Dendritic cell treated with granulocyte-macrophage colony-stimulating factor and Interleukin-4, amounts not matched to agents 40 ng/mL and 50 ng/mL, for 4 days (primary cell): Measurements from ENCODE around the gene PTBP3.
"Not testable (repeated sequence)": the region's sequence is repeated elsewhere in the genome, so short reads cannot be mapped to it uniquely, and the experiment has no call there.

Experiments
- H3K27ac Mint-ChIP-seq: one replicate; pipeline ENCODE4 v1.8.0; 2022; ENCODE audit warnings: mild to moderate bottlenecking, mixed read lengths
- H3K27me3 Mint-ChIP-seq: one replicate; pipeline ENCODE4 v1.8.0; 2022; ENCODE audit warnings: mild to moderate bottlenecking, mixed read lengths
- H3K36me3 Mint-ChIP-seq: one replicate; pipeline ENCODE4 v1.8.0; 2022; ENCODE audit warnings: low read depth, mixed read lengths
- H3K4me1 Mint-ChIP-seq: one replicate; pipeline ENCODE4 v1.8.0; 2022; ENCODE audit warnings: low read depth, mixed read lengths
- H3K4me3 Mint-ChIP-seq: one replicate; pipeline ENCODE4 v1.8.0; 2022; ENCODE audit warnings: mild to moderate bottlenecking, moderate library complexity, mixed read lengths
- H3K9me3 Mint-ChIP-seq: one replicate; pipeline ENCODE4 v1.8.0; 2022; ENCODE audit warnings: mixed read lengths
- intact Hi-C: fragments of 100-400 bp; cut with micrococcal nuclease; formaldehyde crosslinking; loops from one replicate; pipeline ENCODE4 v1.15.0; 2022

The PTBP3 gene

GRCh38 chr9:112286926-112287325, 46.5 kb downstream of the PTBP3 start:
- Mint-ChIP-seq H3K4me3 (no peak overlapping the region), H3K27ac (no peak overlapping the region), H3K27me3 (no peaks in the 10 kb centered on the region), H3K9me3 (peaks cover 56% of the 10 kb centered on the region), H3K4me1 (peaks cover 36% of the 10 kb centered on the region), H3K36me3 (peaks cover 83% of the 10 kb centered on the region)
- intact Hi-C loops: no loop called here

GRCh38 chr9:112285056-112285455, 48.4 kb downstream of the PTBP3 start:
- peaks cover 49% of the 10 kb centered on the region for H3K9me3 Mint-ChIP-seq
- peaks cover 66% of the 10 kb centered on the region for H3K36me3 Mint-ChIP-seq
- H3K27me3 Mint-ChIP-seq: no peaks in the 10 kb centered on the region
- H3K4me3 Mint-ChIP-seq: no peak overlapping the region
- intact Hi-C loops: no loop called here
- no peak overlapping the region for H3K27ac Mint-ChIP-seq
- H3K4me1 Mint-ChIP-seq: peaks cover 29% of the 10 kb centered on the region

- H3K27me3 Mint-ChIP-seq: no peaks in the 10 kb centered on the region
- no peak overlapping the region for H3K27ac Mint-ChIP-seq
Measured at GRCh38 chr9:112283582-112284253, 49.7 kb downstream of the PTBP3 start.

GRCh38 chr9:112282841-112283240, 50.6 kb downstream of the PTBP3 start:
- peaks cover 49% of the 10 kb centered on the region for H3K36me3 Mint-ChIP-seq
- H3K27me3 Mint-ChIP-seq, intact Hi-C loops, H3K4me3 Mint-ChIP-seq, H3K27ac Mint-ChIP-seq: not testable (repeated sequence)
- H3K4me1 Mint-ChIP-seq: peaks cover 24% of the 10 kb centered on the region
- peaks cover 44% of the 10 kb centered on the region for H3K9me3 Mint-ChIP-seq

More at GRCh38 chr9:112283582-112284253, 49.7 kb downstream of the PTBP3 start:
- Mint-ChIP-seq H3K9me3 (peaks cover 49% of the 10 kb centered on the region), H3K4me1 (peaks cover 29% of the 10 kb centered on the region), H3K4me3 (no peak overlapping the region), H3K36me3 (peaks cover 57% of the 10 kb centered on the region)
- intact Hi-C loops: no loop called here

GRCh38 chr9:112280904-112281303, 52.5 kb downstream of the PTBP3 start:
- Mint-ChIP-seq H3K9me3 (peaks cover 29% of the 10 kb centered on the region), H3K36me3 (peaks cover 30% of the 10 kb centered on the region), H3K4me1 (peaks cover 24% of the 10 kb centered on the region), H3K27ac (no peak overlapping the region), H3K4me3 (no peak overlapping the region), H3K27me3 (no peaks in the 10 kb centered on the region)
- intact Hi-C loops: no loop called here

GRCh38 chr9:112279501-112279900, 53.9 kb downstream of the PTBP3 start:
- peaks cover 17% of the 10 kb centered on the region for H3K4me1 Mint-ChIP-seq
- H3K27ac Mint-ChIP-seq: no peak overlapping the region
- intact Hi-C loops: no loop called here

GRCh38 chr9:112278152-112278551, 55.3 kb downstream of the PTBP3 start:
- Mint-ChIP-seq H3K27ac (no peak overlapping the region), H3K27me3 (no peaks in the 10 kb centered on the region), H3K9me3 (peaks cover 2% of the 10 kb centered on the region), H3K36me3 (peaks cover 11% of the 10 kb centered on the region), H3K4me3 (no peak overlapping the region), H3K4me1 (peaks cover 12% of the 10 kb centered on the region)
- intact Hi-C loops: no loop called here

More at GRCh38 chr9:112279501-112279900, 53.9 kb downstream of the PTBP3 start:
- H3K36me3 Mint-ChIP-seq: peaks cover 23% of the 10 kb centered on the region
- no peak overlapping the region for H3K4me3 Mint-ChIP-seq
- peaks cover 15% of the 10 kb centered on the region for H3K9me3 Mint-ChIP-seq
- no peaks in the 10 kb centered on the region for H3K27me3 Mint-ChIP-seq

- H3K9me3 Mint-ChIP-seq: no peaks in the 10 kb centered on the region
- no peak overlapping the region for H3K4me3 Mint-ChIP-seq
- H3K36me3 Mint-ChIP-seq: peaks cover 30% of the 10 kb centered on the region
- intact Hi-C loops: no loop called here
- no peaks in the 10 kb centered on the region for H3K27me3 Mint-ChIP-seq
- peaks cover 6% of the 10 kb centered on the region for H3K4me1 Mint-ChIP-seq
- no peak overlapping the region for H3K27ac Mint-ChIP-seq
Measured at GRCh38 chr9:112274600-112274999, 58.8 kb downstream of the PTBP3 start.

- no peak overlapping the region for H3K4me3 Mint-ChIP-seq
- no peaks in the 10 kb centered on the region for H3K9me3 Mint-ChIP-seq
- intact Hi-C loops: no loop called here
- peaks cover 6% of the 10 kb centered on the region for H3K4me1 Mint-ChIP-seq
- no peak overlapping the region for H3K27ac Mint-ChIP-seq
- H3K27me3 Mint-ChIP-seq: no peaks in the 10 kb centered on the region
- H3K36me3 Mint-ChIP-seq: peaks cover 32% of the 10 kb centered on the region
Measured at GRCh38 chr9:112273876-112274275, 59.5 kb downstream of the PTBP3 start.

GRCh38 chr9:112271466-112272098, 61.8 kb downstream of the PTBP3 start:
- intact Hi-C loops: no loop called here
- no peak overlapping the region for H3K4me3 Mint-ChIP-seq
- no peak overlapping the region for H3K27ac Mint-ChIP-seq
- no peaks in the 10 kb centered on the region for H3K9me3 Mint-ChIP-seq
- peaks cover 50% of the 10 kb centered on the region for H3K36me3 Mint-ChIP-seq
- H3K27me3 Mint-ChIP-seq: no peaks in the 10 kb centered on the region
- no peaks in the 10 kb centered on the region for H3K4me1 Mint-ChIP-seq

GRCh38 chr9:112268413-112268812, 65.0 kb downstream of the PTBP3 start:
- intact Hi-C loops: loop anchor here (5.0 kb wide), 1 partner anchor 34 kb away; no protein-coding TSS in a partner anchor
- no peak overlapping the region for H3K27ac Mint-ChIP-seq
- H3K4me3 Mint-ChIP-seq: no peak overlapping the region
- H3K36me3 Mint-ChIP-seq: peaks cover 68% of the 10 kb centered on the region
- H3K9me3 Mint-ChIP-seq: no peaks in the 10 kb centered on the region
- H3K4me1 Mint-ChIP-seq: no peaks in the 10 kb centered on the region
- no peaks in the 10 kb centered on the region for H3K27me3 Mint-ChIP-seq

GRCh38 chr9:112267086-112267485, 66.3 kb downstream of the PTBP3 start:
- intact Hi-C loops: loop anchor here (5.0 kb wide), 1 partner anchor 35 kb away; no protein-coding TSS in a partner anchor
- not testable (repeated sequence) for H3K4me1 Mint-ChIP-seq, H3K4me3 Mint-ChIP-seq, H3K27ac Mint-ChIP-seq, H3K27me3 Mint-ChIP-seq, H3K9me3 Mint-ChIP-seq
- H3K36me3 Mint-ChIP-seq: peaks cover 76% of the 10 kb centered on the region

GRCh38 chr9:112265391-112265790, 68.0 kb downstream of the PTBP3 start:
- H3K27me3 Mint-ChIP-seq: no peaks in the 10 kb centered on the region
- H3K36me3 Mint-ChIP-seq: peaks cover 73% of the 10 kb centered on the region
- intact Hi-C loops: loop anchor here (5.0 kb wide), 1 partner anchor 37 kb away; no protein-coding TSS in a partner anchor
- H3K27ac Mint-ChIP-seq: no peak overlapping the region
- no peaks in the 10 kb centered on the region for H3K4me1 Mint-ChIP-seq
- no peaks in the 10 kb centered on the region for H3K9me3 Mint-ChIP-seq
- no peak overlapping the region for H3K4me3 Mint-ChIP-seq

GRCh38 chr9:112262577-112262976, 70.8 kb downstream of the PTBP3 start:
- Mint-ChIP-seq H3K4me1 (no peaks in the 10 kb centered on the region), H3K4me3 (no peak overlapping the region), H3K36me3 (peaks cover 74% of the 10 kb centered on the region), H3K9me3 (no peaks in the 10 kb centered on the region), H3K27me3 (no peaks in the 10 kb centered on the region), H3K27ac (no peak overlapping the region)
- intact Hi-C loops: no loop called here
